Right atrium auricular region (tissue), 2 donors: ENCODE measurements around the gene HLX. TPM values are rescaled to one million over a fixed set of nuclear protein-coding genes. Genes with fewer than 3 reads are reported as not detected.

Experiments
- DNase-seq: peaks from one replicate; pipeline ENCODE4 v3.0.0-alpha.2; 2019; ENCODE audit warnings: low spot score
- H3K27ac ChIP-seq, 2 donors: fragments of 200-600 bp; sonication (generic); 1 replicate in 1 of 2; 2 replicates in 1 of 2; pipeline ENCODE4 v1.5.1; 2016 to 2019
- H3K27me3 ChIP-seq, 2 donors: fragments of 200-600 bp; sonication (generic); one replicate each; pipeline versions ENCODE4 v1.5.1 to v1.6.0; 2017 to 2019
- H3K36me3 ChIP-seq: fragments of 200-600 bp; sonication (generic); one replicate; pipeline ENCODE4 v1.5.1; 2016
- H3K4me1 ChIP-seq, 2 donors: fragments of 200-600 bp; sonication (generic); one replicate each; pipeline versions ENCODE4 v1.5.1 to v1.6.0; 2017 to 2019
- H3K4me3 ChIP-seq, 2 donors: fragments of 200-600 bp; sonication (generic); 1 replicate in 1 of 2; 2 replicates in 1 of 2; pipeline ENCODE4 v1.5.1; 2017 to 2019; ENCODE audit warnings: mild to moderate bottlenecking in 1 of 2, moderate library complexity in 1 of 2
- H3K9me3 ChIP-seq, 2 donors: fragments of 200-600 bp; sonication (generic); one replicate each; pipeline ENCODE4 v1.5.1; 2019
- CTCF ChIP-seq, 2 donors: fragments of 200-600 bp; sonication (generic); IDR thresholded peaks; one replicate each; pipeline ENCODE4 v1.5.1; 2019; ENCODE audit warnings: antibody characterized with exemption in 2 of 2
- total RNA-seq, 2 donors: library from RNA; depleted of rRNA; stranded (reverse); fragments of >200 nt; gene quantifications; one replicate each; pipeline ENCODE4 v1.1.0, GENCODE V29; 2016

HLX gene
- total RNA-seq, 2 donors from 2014 or later: 5.5 to 6.2 TPM

- H3K4me3 ChIP-seq: no peak overlapping the region
- peaks cover 0 to 40% of the 10 kb centered on the region in 2 donors for H3K4me1 ChIP-seq
- no peaks in the 10 kb centered on the region for H3K9me3 ChIP-seq
- no peak for TF ChIP-seq CTCF (IDR thresholded peaks at IDR 0.05)
- no peak for DNase-seq
- H3K36me3 ChIP-seq: peaks cover 27% of the 10 kb centered on the region
- H3K27ac ChIP-seq: no peak overlapping the region
- H3K27me3 ChIP-seq: peaks cover 6 to 7% of the 10 kb centered on the region in 2 donors
These were observed 6.0 kb downstream of the HLX start for GRCh38 chr1:220884981-220885918.

GRCh38 chr1:220885971-220886370 is 6.7 kb downstream of the HLX start:
- no peak for DNase-seq
- TF ChIP-seq CTCF (IDR thresholded peaks at IDR 0.05): no peak
- peaks cover 27% of the 10 kb centered on the region for H3K36me3 ChIP-seq
- peaks cover 8 to 11% of the 10 kb centered on the region in 2 donors for H3K27me3 ChIP-seq
- no peak overlapping the region for H3K27ac ChIP-seq
- no peaks in the 10 kb centered on the region for H3K9me3 ChIP-seq
- H3K4me1 ChIP-seq: peaks cover 0 to 38% of the 10 kb centered on the region in 2 donors
- no peak overlapping the region for H3K4me3 ChIP-seq

- peaks cover 27% of the 10 kb centered on the region for H3K36me3 ChIP-seq
- H3K27ac ChIP-seq: no peak overlapping the region
- H3K4me3 ChIP-seq: no peak overlapping the region
- DNase-seq: no peak
- TF ChIP-seq CTCF (IDR thresholded peaks at IDR 0.05): no peak
- peaks cover 0 to 42% of the 10 kb centered on the region in 2 donors for H3K4me1 ChIP-seq
- peaks cover 15 to 18% of the 10 kb centered on the region in 2 donors for H3K27me3 ChIP-seq
- no peaks in the 10 kb centered on the region for H3K9me3 ChIP-seq
These were observed 7.4 kb downstream of the HLX start for GRCh38 chr1:220886470-220887201.

DNA sequence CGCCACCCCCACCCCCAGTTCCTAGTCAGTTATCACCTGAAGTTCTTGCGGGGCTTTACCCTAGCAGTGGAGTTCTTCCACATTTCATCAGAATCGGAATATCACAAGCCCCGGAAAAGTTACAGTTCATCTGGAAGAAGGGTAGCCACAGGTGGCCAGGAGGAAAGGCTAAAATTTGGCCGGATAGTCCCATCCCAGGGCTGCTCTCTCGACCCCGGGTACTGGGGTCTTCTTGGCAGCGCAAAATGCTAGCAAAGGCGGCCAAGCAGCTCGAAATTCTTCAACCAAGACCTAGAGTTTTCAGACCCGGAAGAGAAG is 7.9 kb downstream of the HLX start:
- Histone ChIP-seq H3K27ac (no peak overlapping the region), H3K4me1 (peaks cover 0 to 41% of the 10 kb centered on the region in 2 donors), H3K27me3 (peaks cover 20 to 23% of the 10 kb centered on the region in 2 donors), H3K9me3 (no peaks in the 10 kb centered on the region), H3K36me3 (peaks cover 27% of the 10 kb centered on the region), H3K4me3 (peak overlapping the region in 1 of 2 donors; percentile 26)
- no peak for TF ChIP-seq CTCF (IDR thresholded peaks at IDR 0.05)
- no peak for DNase-seq

DNA sequence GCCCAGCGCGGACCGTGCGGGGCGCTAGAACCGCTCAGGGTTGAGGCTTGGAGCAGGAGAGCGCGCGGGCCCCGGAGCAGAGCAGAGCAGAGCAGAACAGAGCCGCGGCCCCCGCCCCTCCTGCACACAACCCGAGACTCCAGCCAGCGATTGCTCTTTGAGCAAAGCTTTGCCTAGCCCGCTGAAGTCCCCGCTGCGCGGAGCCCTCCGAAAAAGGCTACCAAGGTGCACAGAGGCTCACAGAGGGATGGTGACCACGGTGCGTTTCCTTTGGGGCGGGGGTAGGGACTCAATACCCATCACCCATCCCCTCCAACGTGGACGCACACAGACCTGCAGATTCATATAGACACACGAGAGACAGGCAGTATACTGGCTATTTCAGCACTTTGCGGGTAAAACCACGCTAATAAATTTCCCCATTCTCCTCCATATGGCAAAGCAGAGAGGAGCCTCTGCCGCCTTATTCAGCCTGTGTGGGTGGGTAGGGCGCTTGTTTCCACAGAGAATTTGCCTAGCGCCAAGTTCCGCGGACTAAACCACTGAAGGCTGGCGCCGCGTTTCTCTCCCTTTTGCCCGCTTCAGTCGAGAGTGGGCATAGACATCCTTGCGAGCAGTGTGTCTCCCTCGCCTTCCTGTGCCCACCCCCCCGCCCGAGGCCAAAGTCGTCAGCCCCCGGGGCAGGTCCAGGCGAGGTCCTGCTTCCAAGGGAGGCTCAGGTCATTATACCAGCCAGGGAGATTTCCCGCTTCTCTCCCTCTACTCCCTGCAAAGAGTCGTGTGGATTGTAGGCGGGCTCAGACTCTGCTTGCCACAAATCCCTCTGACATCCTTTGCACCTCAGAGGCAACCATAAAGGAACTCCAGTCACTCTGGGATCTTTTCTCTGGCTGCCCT is 8.5 kb downstream of the HLX start:
- TF ChIP-seq CTCF (IDR thresholded peaks at IDR 0.05): no peak
- H3K9me3 ChIP-seq: no peaks in the 10 kb centered on the region
- H3K4me1 ChIP-seq: peaks cover 0 to 35% of the 10 kb centered on the region in 2 donors
- peaks cover 25 to 29% of the 10 kb centered on the region in 2 donors for H3K27me3 ChIP-seq
- no peak overlapping the region for H3K27ac ChIP-seq
- no peak for DNase-seq
- H3K36me3 ChIP-seq: peaks cover 27% of the 10 kb centered on the region
- H3K4me3 ChIP-seq: peak overlapping the region in 1 of 2 donors; percentile 26
